PC-3 (cell line): ENCODE measurements around the gene SYMPK. TPM values are rescaled to one million over a fixed set of nuclear protein-coding genes. Genes with fewer than 3 reads are reported as not detected.
A peak's percentile ranks its signal among the peaks of the same experiment; 100 is the strongest.

Experiments used
- ATAC-seq: fragments of 200-7000 bp; cut with Tn5 transposase; 2 replicates; pipeline ENCODE4 v1.9.1; 2020; ENCODE audit warnings: mild to moderate bottlenecking, moderate library complexity
- BruUV-seq: library from RNA; stranded (reverse); fragments of 400-500 nt; replicated peaks from 2 replicates; lab custom pipeline; 2021; lab: Mats Ljungman, UMichigan
- CTCF ChIA-PET: fragments of 300-600 bp; sonication (Branson Sonifier 250); formaldehyde crosslinking; loops from one replicate; lab custom pipeline; 2022; ENCODE audit warnings: antibody characterized with exemption; lab: Charles Lee
- POLR2A ChIA-PET: fragments of 300-600 bp; sonication (Branson Sonifier 250); formaldehyde crosslinking; loops from one replicate; lab custom pipeline; 2022; ENCODE audit warnings: antibody characterized with exemption; ENCODE audit not compliant: unreplicated experiment; lab: Charles Lee
- DNase-seq: peaks from one replicate; pipeline ENCODE4 v3.0.0-alpha.2; 2015
- H2AFZ ChIP-seq: fragments of 300-600 bp; sonication (generic); 2 replicates; pipeline ENCODE4 v1.6.0; 2016; ENCODE audit warnings: antibody characterized with exemption, low read length
- H3F3A ChIP-seq: fragments of 300-600 bp; sonication (generic); one replicate; pipeline ENCODE4 v1.6.0; 2017; ENCODE audit warnings: antibody characterized with exemption, low read length, control low read depth, mild to moderate bottlenecking; ENCODE audit not compliant: unreplicated experiment
- H3K27ac ChIP-seq: fragments of 300-600 bp; sonication (generic); 2 replicates; pipeline ENCODE4 v1.5.1; 2016; ENCODE audit warnings: mild to moderate bottlenecking, low read length
- H3K27me3 ChIP-seq: fragments of 300-600 bp; sonication (generic); 2 replicates; pipeline ENCODE4 v1.6.1; 2016; ENCODE audit warnings: low read length, mixed read lengths
- H3K36me3 ChIP-seq: fragments of 300-600 bp; sonication (generic); 2 replicates; pipeline ENCODE4 v1.6.1; 2016; ENCODE audit warnings: low read depth, mixed run types, low read length, mixed read lengths
- H3K4me1 ChIP-seq: fragments of 300-600 bp; sonication (generic); 2 replicates; pipeline ENCODE4 v1.5.1; 2016; ENCODE audit warnings: low read length; ENCODE audit not compliant: insufficient read depth
- H3K4me2 ChIP-seq: fragments of 300-600 bp; sonication (generic); 2 replicates; pipeline ENCODE4 v1.6.0; 2016; ENCODE audit warnings: low read length
- H3K4me3 ChIP-seq: fragments of 300-600 bp; sonication (generic); 2 replicates; pipeline ENCODE4 v1.5.1; 2016; ENCODE audit warnings: mild to moderate bottlenecking, low read length, mixed read lengths
- H3K79me2 ChIP-seq: fragments of 300-600 bp; sonication (generic); 2 replicates; pipeline ENCODE4 v1.6.1; 2017; ENCODE audit warnings: low read length, mixed read lengths
- H3K9ac ChIP-seq: fragments of 300-600 bp; sonication (generic); 2 replicates; pipeline ENCODE4 v1.6.0; 2016; ENCODE audit warnings: mild to moderate bottlenecking, low read length
- H3K9me2 ChIP-seq: fragments of 300-600 bp; sonication (generic); replicated peaks from 2 replicates; pipeline ENCODE4 v1.6.1; 2016; ENCODE audit warnings: mixed run types, low read length, mixed read lengths
- H3K9me3 ChIP-seq: fragments of 300-600 bp; sonication (generic); 2 replicates; pipeline ENCODE4 v1.6.1; 2016; ENCODE audit warnings: low read length, mixed read lengths
- H4K20me1 ChIP-seq: fragments of 300-600 bp; sonication (generic); 2 replicates; pipeline ENCODE4 v1.6.1; 2016; ENCODE audit warnings: low read length, mixed read lengths
- EZH2 ChIP-seq: fragments of 300-600 bp; sonication (generic); IDR thresholded peaks from one replicate; pipeline ENCODE4 v1.6.1; 2017; ENCODE audit warnings: antibody characterized with exemption, mild to moderate bottlenecking, low read length; ENCODE audit not compliant: unreplicated experiment
- EZH2phosphoT487 ChIP-seq: fragments of 300-600 bp; sonication (generic); IDR thresholded peaks from 2 replicates; pipeline ENCODE4 v1.6.1; 2018; ENCODE audit warnings: mild to moderate bottlenecking, antibody characterized with exemption, low read length, borderline replicate concordance
- intact Hi-C: fragments of 100-400 bp; cut with micrococcal nuclease; formaldehyde crosslinking; loops from 2 replicates; pipeline ENCODE4 v1.9.0; 2023
- total RNA-seq: library from RNA; depleted of rRNA; stranded (reverse); fragments of >200 nt; gene quantifications from 2 replicates; pipeline ENCODE4 v1.2.3, GENCODE V29; 2014
- TF ChIP-seq, protein P1 (sequence below): fragments of 300-600 bp; sonication (generic); conservative IDR thresholded peaks from 2 replicates; pipeline ENCODE4 v1.5.1; 2017; ENCODE audit warnings: antibody characterized with exemption, low read depth, mild to moderate bottlenecking, low read length

Gene SYMPK
- total RNA-seq, 1 experiment from 2014 or later, result 36.6 TPM

DNA sequence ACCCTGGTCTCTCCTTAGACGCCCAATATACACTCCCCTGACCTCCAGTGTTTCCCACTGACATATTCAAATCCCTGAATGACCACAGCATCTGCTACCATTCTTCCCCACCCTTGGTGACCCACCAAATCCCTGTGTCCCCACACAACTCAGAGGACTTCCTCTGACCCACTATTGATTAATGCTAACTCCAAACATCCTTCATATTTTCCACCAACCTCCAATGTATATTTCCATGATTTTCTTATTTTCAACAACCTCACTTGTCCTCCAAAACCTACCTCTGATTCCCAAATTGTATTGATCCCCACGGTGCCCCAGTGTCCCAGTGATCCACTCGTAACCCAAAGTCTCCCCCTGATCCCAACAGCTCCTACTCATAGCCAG lies 69.8 kb downstream of the SYMPK start:
- POLR2A ChIA-PET, result interaction anchor here (0.5 to 0.6 kb wide), 5 partner anchors 14 to 190 kb away, joined by 3 to 8 read pairs (median 3); no protein-coding TSS in a partner anchor
- Histone ChIP-seq H2AFZ (no peak overlapping the region), H3K27ac (no peak overlapping the region), H3K36me3 (peaks cover 8% of the 10 kb centered on the region; the same call in 1 of the 2 replicates), H4K20me1 (no peaks in the 10 kb centered on the region), H3K4me3 (no peak overlapping the region), H3K4me1 (peaks cover 6% of the 10 kb centered on the region; the same call in 1 of the 2 replicates), H3K27me3 (no peaks in the 10 kb centered on the region), H3K9me3 (no peaks in the 10 kb centered on the region), H3K79me2 (peaks cover 16% of the 10 kb centered on the region), H3K9me2 (no peaks in the 10 kb centered on the region), H3F3A (no peaks in the 10 kb centered on the region), H3K4me2 (no peak overlapping the region), H3K9ac (no peak overlapping the region)
- CTCF ChIA-PET, result interaction anchor here (0.6 kb wide), 1 partner anchor 70 kb away, joined by 6 read pairs; no protein-coding TSS in a partner anchor
- no peak for DNase-seq
- intact Hi-C loops, result no loop called here
- no peak for ATAC-seq
- TF ChIP-seq, protein P1, sequence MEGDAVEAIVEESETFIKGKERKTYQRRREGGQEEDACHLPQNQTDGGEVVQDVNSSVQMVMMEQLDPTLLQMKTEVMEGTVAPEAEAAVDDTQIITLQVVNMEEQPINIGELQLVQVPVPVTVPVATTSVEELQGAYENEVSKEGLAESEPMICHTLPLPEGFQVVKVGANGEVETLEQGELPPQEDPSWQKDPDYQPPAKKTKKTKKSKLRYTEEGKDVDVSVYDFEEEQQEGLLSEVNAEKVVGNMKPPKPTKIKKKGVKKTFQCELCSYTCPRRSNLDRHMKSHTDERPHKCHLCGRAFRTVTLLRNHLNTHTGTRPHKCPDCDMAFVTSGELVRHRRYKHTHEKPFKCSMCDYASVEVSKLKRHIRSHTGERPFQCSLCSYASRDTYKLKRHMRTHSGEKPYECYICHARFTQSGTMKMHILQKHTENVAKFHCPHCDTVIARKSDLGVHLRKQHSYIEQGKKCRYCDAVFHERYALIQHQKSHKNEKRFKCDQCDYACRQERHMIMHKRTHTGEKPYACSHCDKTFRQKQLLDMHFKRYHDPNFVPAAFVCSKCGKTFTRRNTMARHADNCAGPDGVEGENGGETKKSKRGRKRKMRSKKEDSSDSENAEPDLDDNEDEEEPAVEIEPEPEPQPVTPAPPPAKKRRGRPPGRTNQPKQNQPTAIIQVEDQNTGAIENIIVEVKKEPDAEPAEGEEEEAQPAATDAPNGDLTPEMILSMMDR, result no peak
- TF ChIP-seq EZH2phosphoT487 (no peak), EZH2 (no peak)
- no TSS peak for BruUV-seq

- peaks cover 6% of the 10 kb centered on the region; the same call in 1 of the 2 replicates for H3K4me1 ChIP-seq
- no peaks in the 10 kb centered on the region for H4K20me1 ChIP-seq
- H3K79me2 ChIP-seq, result peaks cover 16% of the 10 kb centered on the region
- no peak within 1 kb of the TSS for H2AFZ ChIP-seq
- peak within 1 kb of the TSS; percentile 97 for H3K4me2 ChIP-seq
- H3K27me3 ChIP-seq, result no peaks in the 10 kb centered on the region
- H3K9ac ChIP-seq, result peak within 1 kb of the TSS; percentile 83
- no peaks in the 10 kb centered on the region for H3K9me3 ChIP-seq
- H3K36me3 ChIP-seq, result peaks cover 8% of the 10 kb centered on the region; the same call in 1 of the 2 replicates
- BruUV-seq, result no TSS peak
- H3K27ac ChIP-seq, result no peak within 1 kb of the TSS
- POLR2A ChIA-PET, result interaction anchor here (0.5 to 0.6 kb wide), 7 partner anchors 14 to 189 kb away, joined by 3 to 10 read pairs (median 3); no protein-coding TSS in a partner anchor
- DNase-seq (peak; percentile 96), ATAC-seq (peak; percentile 97)
- intact Hi-C loops, result no loop called here
- CTCF ChIA-PET, result interaction anchor here (0.6 kb wide), 2 partner anchors 22 to 71 kb away, joined by 6 to 7 read pairs; no protein-coding TSS in a partner anchor
- H3F3A ChIP-seq, result no peaks in the 10 kb centered on the region
- TF ChIP-seq EZH2phosphoT487 (no peak), EZH2 (no peak)
- TF ChIP-seq, protein P1, result no peak
- H3K4me3 ChIP-seq, result peak within 1 kb of the TSS; percentile 93
- H3K9me2 ChIP-seq, result no peaks in the 10 kb centered on the region
Measured at GRCh38 chr19:45792470-45793177, 70.3 kb downstream of the SYMPK start, which contains the start of gene DMWD. TSS of gene DMWD (minus strand) at chr19:45792845. CDS start at chr19:45792756, 89 bp downstream.
